GM12801 (cell line): ENCODE data around the gene GRIN3B.

ENCODE experiments used
- CTCF ChIP-seq: IDR thresholded peaks from one replicate; pipeline ENCODE4 v1.5.1; 2011; ENCODE audit warnings: control low read depth; ENCODE audit not compliant: insufficient read length; ENCODE audit errors: extremely low read depth

Gene GRIN3B

GRCh38 chr19:982567-983170 is 17.6 kb upstream of the GRIN3B start:
- TF ChIP-seq CTCF: no peak

- no peak for TF ChIP-seq CTCF
Measured at GRCh38 chr19:984165-984967, 15.9 kb upstream of the GRIN3B start, which contains the start of gene WDR18. WDR18 (plus strand) TSS chr19:984345; CDS start chr19:984354, 9 bp downstream.

GRCh38 chr19:986083-986482 is 14.1 kb upstream of the GRIN3B start:
- no peak for TF ChIP-seq CTCF

GRCh38 chr19:988081-988480 is 12.1 kb upstream of the GRIN3B start:
- TF ChIP-seq CTCF: no peak

- TF ChIP-seq CTCF: no peak
Measured at GRCh38 chr19:988510-988909, 11.7 kb upstream of the GRIN3B start.

- no peak for TF ChIP-seq CTCF
Measured at GRCh38 chr19:989381-990081, 10.7 kb upstream of the GRIN3B start.

GRCh38 chr19:990119-990571 is 10.1 kb upstream of the GRIN3B start:
- no peak for TF ChIP-seq CTCF
